Activated CD4-positive, alpha-beta T cell treated with anti-CD3 and anti-CD28 coated beads, Interleukin-10, Interleukin-2, amounts not matched to agents 100 ng/mL and 50 ng/mL, durations not matched to agents 16 hours and 8 hours (primary cell): ENCODE measurements around the gene SYT2.

Source experiments
- DNase-seq: peaks from one replicate; pipeline ENCODE4 v3.0.0-alpha.2; 2020

SYT2 gene

GRCh38 chr1:202703191-202703590 is 7.1 kb downstream of the SYT2 start:
- no peak for DNase-seq

DNA sequence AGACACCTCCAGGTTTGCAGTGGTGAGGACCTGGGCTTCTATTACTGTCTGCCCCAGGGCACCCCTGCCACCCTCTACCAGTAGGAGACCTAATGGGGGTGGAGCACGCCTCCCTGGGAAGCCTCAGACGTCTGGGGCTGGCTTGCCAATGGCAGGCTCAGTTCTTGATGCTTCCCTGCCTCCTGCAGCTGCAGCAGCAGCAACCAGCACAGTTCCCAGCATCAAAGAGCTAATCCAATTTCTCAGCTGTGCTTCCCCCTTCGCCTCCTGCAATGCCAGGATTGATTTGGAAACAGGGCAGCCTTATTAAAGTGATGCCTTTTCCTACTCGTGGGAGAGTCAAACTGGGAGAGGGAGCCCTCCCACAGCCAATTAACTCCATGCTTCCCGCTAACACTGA is 8.2 kb downstream of the SYT2 start:
- DNase-seq: no peak

DNA sequence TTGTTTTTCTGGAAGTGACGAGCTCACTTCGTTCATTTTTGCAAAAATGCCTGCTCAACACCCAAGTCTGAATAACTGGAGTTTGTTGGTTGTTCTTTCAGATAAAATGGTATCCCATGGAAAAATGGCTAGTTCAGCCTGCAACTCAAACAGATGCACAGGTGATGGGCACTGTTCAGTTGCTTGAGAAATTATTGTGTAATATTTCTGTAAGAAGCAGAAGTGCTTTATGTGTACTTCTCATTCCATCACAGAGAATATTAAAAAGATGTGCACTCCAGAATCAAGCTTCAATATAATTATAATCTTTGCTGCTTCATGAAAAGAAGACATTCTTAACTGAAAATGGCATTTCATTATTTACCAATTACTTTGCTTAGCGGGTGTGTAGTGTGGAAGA is 9.1 kb downstream of the SYT2 start:
- no peak for DNase-seq

- DNase-seq: no peak
Observed at GRCh38 chr1:202700061-202700460, 10.2 kb downstream of the SYT2 start.

GRCh38 chr1:202698276-202698675 is 12.0 kb downstream of the SYT2 start:
- DNase-seq: peak; percentile 14

DNA sequence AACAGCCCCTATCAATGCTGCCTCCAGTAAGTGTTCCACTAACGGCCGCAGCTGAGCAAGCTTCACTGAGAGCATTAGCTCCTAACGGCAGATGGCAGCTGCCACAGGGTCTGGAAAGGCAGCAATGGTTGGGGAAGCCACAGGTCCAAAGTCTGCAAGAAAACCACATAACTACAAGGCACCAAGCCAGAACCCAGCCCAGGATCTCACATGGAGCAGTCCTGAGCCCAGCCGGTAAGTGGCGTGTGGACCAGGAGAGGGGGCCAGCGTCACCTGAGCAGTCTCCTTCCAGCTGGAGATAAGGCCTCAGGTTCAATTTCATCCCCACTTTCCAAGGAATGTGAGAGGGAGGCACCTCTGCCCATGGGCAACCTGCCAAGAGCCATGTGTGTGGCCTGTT is 13.2 kb downstream of the SYT2 start:
- DNase-seq: no peak

DNA sequence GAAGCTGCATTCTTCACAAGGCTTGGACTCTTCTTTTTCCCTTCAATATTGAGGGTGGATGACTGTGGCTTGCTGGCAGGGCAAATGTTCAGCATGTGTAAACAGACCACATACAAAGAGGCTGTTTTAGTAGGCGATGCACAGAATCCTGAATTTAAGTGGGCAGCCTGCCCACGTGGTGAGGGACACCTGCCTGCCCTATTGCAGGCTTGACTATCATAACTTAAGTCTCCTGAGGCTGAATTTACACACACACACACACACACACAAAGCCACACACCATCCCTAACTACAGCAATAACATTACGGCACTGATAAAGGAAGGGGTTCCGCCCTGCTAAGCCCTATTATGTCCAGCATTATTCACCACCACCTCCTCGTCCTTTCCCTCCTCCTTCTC is 15.9 kb downstream of the SYT2 start:
- DNase-seq: no peak

- DNase-seq: peak; percentile 56
Observed at GRCh38 chr1:202692959-202693555, 17.2 kb downstream of the SYT2 start.

DNA sequence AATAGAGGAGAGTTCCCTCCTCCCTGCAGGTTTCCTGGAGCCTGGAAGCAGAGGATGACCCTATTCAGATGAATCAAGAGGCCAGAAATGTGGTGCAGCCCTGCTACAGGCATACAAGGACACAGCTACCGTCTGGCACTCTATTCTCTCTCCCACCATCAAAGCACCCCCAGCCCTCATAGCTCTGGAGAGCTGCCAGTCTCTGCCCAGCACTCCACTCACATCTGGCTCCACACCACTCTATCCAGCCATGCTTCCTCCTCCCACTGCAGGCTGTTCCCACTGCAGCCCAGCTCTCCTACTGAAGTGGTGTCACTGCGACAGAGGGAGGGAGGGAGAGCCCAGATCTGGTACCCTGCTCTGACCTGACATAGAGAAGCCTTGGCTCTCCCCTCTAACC is 18.4 kb downstream of the SYT2 start:
- DNase-seq: no peak

DNA sequence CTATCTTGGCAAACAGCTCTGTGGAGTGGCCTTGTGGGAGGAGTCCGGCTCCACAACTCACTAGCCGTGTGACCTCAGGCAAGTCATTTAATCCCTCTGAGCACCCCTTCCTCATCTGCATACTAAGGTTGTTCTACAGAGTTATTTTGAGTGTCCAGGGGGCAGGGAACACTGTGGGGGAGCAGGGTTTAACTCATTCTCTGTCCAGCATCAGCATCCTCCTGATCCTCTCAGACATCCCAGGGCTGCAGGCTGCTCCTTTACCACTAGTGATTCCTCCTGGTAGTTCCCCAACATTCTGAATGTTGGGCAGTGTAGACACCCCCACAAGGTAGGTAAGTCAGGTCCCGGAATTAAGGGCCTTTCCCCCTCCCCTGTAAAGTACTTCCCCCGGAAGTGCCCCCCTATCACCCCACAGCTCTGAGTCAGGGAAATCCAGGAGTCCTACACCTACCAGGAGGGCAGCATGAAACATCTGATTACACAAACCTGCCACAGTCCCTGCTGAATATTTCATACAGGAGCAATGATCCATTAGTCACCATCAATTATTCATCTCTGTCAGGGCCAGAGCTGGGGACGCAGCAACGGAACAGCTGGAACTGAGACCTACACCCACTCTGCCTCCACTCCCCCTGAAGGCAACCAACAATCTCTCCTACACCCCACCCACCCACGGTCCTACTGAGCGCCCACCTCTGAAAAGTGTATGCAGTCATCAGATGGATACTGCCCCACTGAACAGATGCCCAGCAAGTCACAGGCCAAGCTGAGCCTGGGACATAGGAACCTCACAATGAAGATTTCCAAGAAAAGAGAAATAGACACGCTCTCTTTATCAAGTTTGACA is 20.5 kb downstream of the SYT2 start:
- DNase-seq: no peak

DNA sequence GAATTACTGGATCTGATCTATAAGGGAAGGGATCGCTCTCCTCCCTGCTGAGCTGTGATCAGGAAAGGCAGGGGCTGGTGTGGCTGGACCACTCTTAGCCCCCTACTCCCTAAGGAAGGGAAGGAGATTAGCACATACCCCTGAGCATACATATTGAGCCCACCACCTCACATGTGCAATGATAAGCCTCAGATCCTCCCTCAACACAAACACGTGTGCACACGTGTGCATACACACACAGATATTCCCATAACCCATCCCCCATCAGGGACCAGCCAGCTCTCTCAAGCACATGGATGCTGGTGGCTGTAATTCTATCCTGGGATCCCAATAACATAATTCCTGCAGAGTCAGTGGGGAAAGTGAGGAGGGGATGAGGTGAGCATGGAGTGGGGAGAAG is 21.2 kb downstream of the SYT2 start:
- no peak for DNase-seq

DNA sequence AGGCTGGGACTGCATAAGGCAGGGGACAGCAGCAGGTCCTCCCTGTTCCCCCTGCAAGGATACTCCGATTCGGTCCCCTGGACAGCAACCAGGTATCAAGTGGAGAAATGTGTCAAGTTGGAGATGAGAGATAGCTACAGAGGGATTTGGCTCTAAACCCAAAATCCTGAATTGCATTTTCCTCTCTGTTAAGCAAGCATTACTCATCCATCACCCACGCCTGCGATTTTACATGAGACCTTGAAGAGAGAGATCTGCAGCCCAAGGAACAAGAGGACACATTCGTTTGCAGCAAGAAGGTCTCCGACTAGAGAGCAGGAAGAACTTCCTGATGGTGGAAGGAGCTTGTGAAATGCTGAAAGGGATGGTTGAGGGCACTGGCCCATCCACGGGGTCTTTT is 21.9 kb downstream of the SYT2 start:
- no peak for DNase-seq

DNA sequence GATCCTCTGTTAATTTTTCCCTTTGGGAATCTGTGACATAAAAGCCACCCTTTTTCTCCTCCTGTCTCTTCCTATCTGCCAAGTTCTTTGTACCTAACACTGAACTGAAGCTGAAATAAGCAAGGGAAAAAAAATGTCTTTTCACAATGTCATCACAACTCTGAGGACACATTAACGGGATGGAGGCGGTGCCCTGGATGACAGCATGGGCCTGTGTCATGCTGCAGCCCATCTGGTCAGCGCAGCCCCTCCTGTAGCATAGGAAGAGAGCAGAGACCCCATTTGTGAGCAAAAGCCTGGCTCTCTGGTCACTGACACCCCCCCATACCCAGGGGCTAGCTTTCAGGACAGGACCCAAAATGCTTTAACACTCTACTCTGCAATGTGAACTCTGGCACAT is 22.5 kb downstream of the SYT2 start:
- DNase-seq: no peak

DNA sequence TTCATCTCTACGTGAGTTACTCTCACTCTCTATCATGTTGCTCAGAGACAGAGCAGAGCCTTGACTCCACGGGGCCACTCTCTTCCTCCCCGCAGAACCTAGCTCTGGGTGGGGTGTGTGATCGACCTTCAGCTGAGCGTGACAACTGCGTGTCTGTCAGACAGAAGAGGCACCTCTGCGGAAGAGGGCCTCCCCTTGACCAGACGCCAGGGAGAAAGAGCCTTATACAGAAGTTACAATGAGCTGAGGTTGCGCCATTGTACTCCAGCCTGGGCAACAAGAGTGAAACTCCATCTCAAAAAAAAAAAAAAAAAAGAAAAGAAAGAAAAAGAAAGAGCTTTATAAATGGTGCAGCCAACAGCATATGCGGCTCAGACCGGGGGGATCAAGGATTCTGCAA is 22.9 kb downstream of the SYT2 start:
- DNase-seq: no peak

GRCh38 chr1:202685641-202686040 is 24.6 kb downstream of the SYT2 start:
- DNase-seq: no peak

- DNase-seq: no peak
Observed at GRCh38 chr1:202684716-202685115, 25.5 kb downstream of the SYT2 start.

GRCh38 chr1:202683029-202683428 is 27.2 kb downstream of the SYT2 start:
- no peak for DNase-seq

GRCh38 chr1:202682477-202682876 is 27.8 kb downstream of the SYT2 start:
- no peak for DNase-seq

DNA sequence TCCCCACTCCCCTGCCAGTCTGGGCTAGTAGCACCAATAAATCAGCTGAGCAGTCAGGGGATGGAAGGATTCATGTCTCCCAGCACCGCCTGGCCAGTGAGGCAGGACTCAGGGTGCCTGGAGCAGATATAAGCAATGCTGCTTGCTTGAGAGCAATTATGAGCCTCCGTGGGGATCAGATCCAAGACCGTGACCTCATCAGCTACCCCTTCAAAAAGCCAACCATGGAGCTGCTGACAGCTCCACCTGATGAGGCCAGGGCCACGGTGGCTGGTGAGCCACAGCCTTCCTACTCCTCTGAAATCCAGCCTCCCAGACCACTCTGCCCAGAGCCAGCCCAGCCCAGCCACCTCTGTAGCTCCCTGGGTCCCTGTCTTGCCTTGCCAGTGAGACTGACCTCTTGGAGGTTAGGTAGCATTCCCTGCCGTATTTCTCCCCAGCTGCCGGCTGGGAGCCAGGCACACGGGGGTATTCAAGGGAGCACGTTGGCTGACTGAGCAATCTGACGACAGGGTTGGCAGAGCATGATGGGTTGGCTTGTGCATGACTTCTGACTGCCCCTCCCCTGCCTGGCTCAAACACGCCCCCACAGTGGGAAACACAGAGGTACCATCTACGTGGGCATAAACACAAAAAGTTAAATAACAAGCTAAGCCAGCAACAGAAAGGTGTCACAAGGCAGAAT is 28.4 kb downstream of the SYT2 start:
- no peak for DNase-seq

DNA sequence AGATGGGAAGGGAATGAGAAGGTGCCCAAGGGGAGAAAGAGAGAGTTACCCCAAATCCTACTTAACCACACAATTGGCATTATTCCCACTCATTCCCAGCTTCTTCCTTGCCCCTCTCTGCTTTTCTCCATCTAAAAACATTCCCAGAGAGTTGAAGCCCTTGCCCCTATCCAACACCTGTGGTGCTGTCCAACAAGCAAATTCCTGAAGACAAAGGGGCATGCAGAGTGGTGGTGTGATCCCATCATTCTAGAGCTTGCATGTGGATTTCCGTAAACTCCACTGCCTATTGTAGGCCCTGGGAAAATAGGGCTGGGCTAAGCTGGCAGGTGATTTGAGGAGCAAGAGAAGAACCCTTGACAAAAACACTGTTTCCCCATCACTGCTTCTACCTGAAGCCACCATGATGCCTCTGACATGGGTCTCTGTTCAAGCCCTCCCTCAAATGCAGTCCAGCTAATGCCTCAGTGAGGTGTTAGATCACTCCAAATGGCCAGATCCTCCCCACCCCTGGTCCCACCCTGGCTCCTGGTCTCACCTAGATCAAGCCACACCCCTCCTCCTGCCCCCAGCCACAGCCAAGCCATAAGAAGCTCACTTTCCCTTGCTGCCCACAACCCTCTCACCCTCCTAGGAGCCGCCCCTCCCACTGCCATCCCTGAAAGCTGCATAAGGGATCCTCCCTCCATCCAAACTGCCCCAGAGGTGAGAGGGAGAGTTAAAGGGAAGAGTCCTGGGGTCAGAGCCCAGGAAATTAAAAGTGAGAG is 29.5 kb downstream of the SYT2 start:
- DNase-seq: no peak

DNA sequence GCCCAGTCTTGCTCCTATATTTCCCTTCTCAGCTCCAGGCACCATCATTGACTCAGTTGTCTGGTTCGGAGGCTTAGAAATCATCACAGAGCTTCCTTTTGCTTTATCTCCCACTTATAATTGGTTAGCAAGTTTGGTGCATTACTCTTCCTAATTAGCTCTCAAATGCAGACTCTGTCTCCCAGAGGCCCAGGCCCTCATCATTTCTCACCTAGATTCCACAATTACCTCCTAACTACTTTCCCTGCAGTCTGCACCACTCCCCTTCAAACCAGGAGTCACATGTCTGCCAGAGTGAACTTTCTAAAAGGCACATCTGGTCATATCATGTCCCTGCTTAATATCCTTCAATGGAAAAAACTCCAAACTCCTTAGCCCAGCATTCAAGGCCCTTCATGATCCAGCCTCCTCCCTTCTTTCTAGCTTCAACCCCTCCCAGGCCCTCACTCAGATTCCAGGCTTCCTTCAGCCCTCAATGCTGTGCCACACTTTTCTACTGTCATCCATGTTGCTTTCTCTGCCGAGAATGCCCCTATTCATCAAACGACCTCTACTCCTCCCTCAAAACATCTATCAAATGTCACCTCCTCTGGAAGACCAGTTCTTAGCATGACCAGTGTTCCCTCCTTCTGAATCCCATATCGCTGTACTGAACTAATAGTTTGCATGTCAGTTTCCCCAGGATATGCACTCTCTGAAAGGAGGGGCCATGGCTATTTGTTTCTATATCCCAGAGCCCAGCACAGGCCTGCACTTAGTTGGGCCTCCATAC is 30.7 kb downstream of the SYT2 start:
- no peak for DNase-seq

- DNase-seq: no peak
Observed at GRCh38 chr1:202677433-202677832, 32.8 kb downstream of the SYT2 start.

DNA sequence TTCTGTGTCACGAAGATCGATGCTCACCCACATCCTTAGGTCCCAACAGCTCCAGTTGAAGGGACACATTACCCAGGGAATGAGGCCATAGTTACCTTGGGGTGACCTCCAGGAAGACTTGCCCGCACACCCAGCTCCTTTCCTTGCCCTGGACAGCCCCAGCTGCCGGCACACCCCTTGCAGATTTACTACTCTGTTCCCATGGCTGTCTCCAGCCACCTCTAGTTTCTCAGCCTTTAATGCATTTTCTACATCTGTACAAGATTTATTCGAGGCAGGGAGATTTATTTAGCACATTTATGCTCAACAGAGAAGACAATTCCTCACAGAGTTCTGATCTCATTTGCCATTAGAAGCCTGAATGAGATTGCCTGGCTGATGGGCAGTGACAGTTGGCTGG is 36.7 kb downstream of the SYT2 start:
- DNase-seq: no peak
